Astrocyte of the spinal cord (primary cell): ENCODE measurements around the gene ANKRD49.
A peak's percentile ranks its signal among the peaks of the same experiment; 100 is the strongest.

Experiments used
- DNase-seq: peaks from one replicate; pipeline ENCODE4 v3.0.0; 2011; ENCODE audit warnings: low read depth, low spot score
- H3K4me3 ChIP-seq: 2 replicates; pipeline ENCODE4 v1.5.1; 2011; ENCODE audit warnings: low read depth, mild to moderate bottlenecking, low read length, moderate library complexity
- CTCF ChIP-seq: IDR thresholded peaks from 2 replicates; pipeline ENCODE4 v1.5.1; 2012; ENCODE audit warnings: low read depth, mild to moderate bottlenecking, low read length, inconsistent platforms
- in situ Hi-C: cut with HindIII; loops from 2 replicates; pipeline ENCODE4 v1.10.0; 2017; ENCODE audit warnings: low sequenced_read_pairs

ANKRD49 gene

GRCh38 chr11:94516725-94517124 lies 22.9 kb downstream of the ANKRD49 start:
- in situ Hi-C loops = no loop called here
- H3K4me3 ChIP-seq = no peak overlapping the region
- DNase-seq = no peak
- no peak for TF ChIP-seq CTCF

GRCh38 chr11:94518300-94518699 lies 24.5 kb downstream of the ANKRD49 start:
- in situ Hi-C loops = no loop called here
- no peak for DNase-seq
- H3K4me3 ChIP-seq = no peak overlapping the region
- TF ChIP-seq CTCF = no peak

GRCh38 chr11:94519478-94520084 lies 25.8 kb downstream of the ANKRD49 start:
- peak; percentile 56 for DNase-seq
- H3K4me3 ChIP-seq = no peak overlapping the region
- in situ Hi-C loops = no loop called here
- TF ChIP-seq CTCF = peak; percentile 53

- peak; percentile 59 for TF ChIP-seq CTCF
- DNase-seq = no peak
- in situ Hi-C loops = no loop called here
- H3K4me3 ChIP-seq = no peak overlapping the region
These were observed 27.9 kb downstream of the ANKRD49 start for GRCh38 chr11:94521684-94522083.

- no peak overlapping the region for H3K4me3 ChIP-seq
- DNase-seq = no peak
- in situ Hi-C loops = no loop called here
- no peak for TF ChIP-seq CTCF
These were observed 30.6 kb downstream of the ANKRD49 start for GRCh38 chr11:94524341-94524740.

GRCh38 chr11:94525546-94526324 lies 32.0 kb downstream of the ANKRD49 start:
- TF ChIP-seq CTCF = no peak
- in situ Hi-C loops = no loop called here
- peak; percentile 46 for DNase-seq
- no peak overlapping the region for H3K4me3 ChIP-seq
